ENCODE measurements around the gene FBF1.

FBF1 gene

DNA sequence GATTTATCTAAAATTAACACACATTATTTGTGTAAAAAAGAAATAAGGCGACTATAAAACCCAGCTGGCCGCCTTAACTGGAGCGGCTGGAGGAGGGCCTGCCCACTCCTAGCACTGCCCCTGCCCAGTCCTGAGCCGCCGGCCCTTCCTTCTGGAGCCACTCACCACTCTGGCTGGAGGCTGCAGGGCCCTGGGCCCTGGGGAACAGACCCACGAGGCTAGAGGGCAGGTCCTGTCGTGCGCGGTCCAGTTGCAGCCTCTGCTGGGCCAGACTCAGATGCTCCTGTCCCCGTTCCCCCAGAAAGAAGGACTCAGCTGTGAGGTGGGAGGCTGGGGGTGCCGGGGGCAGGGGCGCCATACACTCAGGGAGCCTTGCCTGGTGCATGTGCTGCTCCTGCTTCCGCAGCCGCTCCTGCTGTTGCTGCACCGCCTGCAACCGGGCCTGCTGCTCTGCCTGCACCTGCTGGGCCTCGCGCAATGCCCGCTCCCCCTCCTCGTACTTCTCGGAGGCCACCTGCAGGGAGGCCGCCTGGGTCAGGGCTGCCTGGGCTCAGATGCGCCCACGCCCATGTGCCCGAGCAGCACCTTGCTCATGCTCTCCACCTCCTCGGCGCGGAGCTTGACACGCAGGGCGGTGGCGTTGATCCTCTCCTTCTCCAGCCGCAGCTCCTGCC, 27.2 kb downstream of the FBF1 start:
- DNase-seq, result no peak

DNA sequence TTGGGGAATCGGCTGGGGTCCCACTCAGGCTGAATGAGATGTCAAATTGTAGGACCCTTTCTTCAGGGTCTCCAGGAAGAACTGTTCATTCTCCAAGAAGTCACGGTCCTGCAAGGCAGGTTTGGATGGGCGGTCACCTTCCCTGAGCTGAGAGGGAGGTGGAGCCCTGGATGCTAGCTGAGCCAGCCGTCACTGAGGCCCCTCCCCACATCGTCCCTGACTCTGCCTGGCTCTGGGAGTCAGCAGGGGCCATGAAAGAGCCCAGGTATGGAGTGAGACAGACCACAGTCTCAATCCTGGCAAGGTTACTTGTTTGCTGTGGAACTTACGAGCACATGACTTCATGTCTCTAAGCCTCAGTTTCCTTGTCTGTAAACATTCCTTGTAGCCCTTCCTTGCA, 30.1 kb downstream of the FBF1 start:
- DNase-seq, result no peak

DNA sequence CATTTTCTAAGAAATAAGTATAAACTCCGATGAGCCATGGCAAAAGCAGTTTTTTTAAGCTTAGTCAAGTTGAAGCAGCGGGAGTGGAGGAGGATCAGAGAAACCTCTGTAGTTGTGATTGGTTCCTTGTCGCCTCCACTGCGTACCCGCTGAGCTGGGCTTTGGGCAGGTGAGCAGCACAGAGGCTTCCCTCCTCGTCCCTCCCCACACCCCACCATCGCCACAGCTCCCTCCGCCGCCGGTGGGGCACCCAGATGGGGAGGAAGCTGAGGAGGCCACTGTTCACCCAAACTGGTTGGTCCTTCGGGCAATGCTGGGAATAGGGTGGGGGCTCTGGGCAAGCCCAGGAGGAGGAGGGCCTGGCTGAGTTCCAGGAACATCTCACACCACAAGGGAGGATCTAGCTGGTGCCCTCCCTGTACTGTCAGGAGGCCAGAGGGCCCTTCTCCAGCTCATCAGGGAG, 31.0 kb downstream of the FBF1 start:
- DNase-seq, result no peak

DNA sequence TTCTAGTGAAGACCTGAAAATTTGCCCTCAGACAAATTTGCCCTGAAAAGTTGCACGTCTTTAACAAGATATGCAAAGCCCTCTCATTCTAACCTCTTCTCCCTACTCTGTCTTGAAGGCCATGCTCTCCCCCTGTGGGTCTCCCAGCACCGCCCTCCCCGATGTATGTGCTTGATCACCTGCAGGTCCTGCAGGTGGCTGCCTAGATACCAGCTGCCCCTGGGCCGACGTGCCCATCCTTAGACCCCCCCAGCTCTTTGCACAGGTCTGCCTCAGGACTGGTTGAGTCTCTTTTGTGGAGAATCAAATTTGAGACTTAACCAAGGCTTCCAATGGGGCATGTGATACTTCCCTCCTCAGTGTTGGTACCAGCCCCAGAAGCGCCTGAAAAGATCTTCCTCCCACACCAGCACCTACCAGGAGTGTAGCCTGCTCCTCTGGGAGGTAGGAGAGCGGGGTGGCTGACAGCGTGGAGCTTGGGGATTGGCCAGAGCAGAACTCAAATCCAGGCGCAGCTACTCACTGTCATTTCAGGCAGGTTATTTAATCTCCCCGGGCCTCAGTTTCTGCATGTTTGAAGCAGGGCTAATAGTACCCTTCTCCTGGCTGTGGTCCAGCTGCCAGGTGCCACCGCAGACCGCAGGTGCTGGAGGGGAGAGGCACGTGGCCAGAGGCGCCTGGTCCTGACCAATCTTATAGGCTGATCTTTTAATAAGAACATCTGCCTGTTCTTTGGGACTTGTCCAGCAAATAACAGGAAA, 31.6 kb downstream of the FBF1 start:
- no peak for DNase-seq

DNA sequence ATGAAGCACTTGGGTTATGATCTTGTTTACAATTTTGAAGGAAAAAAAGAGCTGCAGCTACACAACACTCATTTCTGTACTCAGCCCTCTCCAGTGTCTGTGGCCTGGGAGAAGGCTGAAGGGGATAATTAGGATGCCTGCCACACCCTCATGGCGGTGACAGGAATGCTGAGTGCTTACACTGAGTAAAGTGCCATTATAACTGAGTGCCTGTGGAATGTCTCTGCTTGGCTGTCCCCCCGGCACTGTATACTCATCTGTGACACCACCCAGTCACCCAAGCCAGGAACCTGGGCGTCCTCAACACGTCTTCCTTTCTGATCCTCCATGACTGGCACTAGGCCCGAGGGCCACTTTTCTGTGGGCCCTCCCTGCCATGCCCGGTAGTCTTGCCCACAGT, 32.6 kb downstream of the FBF1 start:
- no peak for DNase-seq

DNA sequence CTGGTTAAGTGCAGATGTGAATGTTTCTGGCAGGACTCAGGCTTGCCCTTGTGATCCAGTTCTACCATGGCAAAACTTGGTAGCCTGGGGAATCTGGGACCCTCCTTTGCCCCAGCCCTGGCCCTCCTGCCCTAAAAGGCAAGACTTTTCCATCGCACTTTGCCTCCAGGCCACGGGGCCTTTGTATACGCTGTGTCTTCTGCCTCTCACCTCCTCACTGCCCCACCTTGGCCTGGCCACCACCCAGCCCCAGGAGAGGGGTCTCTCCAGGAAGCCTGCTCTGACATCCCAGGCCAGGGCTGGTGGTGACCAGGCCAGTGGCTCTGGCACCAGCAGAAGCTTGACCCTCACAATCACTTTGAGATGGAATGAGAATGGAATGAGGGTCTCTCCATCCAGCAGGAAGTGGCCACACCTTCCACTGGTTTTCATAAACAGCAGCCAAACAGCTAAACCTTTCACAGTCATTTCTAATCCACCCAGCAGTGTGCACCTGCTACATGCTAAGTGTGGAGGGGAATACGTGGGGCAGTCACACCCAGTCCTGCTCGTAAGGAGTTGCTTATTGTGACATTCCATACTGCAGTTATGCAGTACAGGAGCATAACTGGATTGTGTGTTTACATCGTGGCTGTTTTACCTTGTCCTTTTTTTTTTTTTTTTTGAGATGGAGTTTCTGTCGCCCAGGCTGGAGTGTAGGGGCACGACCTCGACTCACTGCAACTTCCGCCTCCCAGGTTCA, 34.5 kb downstream of the FBF1 start:
- no peak for DNase-seq

DNA sequence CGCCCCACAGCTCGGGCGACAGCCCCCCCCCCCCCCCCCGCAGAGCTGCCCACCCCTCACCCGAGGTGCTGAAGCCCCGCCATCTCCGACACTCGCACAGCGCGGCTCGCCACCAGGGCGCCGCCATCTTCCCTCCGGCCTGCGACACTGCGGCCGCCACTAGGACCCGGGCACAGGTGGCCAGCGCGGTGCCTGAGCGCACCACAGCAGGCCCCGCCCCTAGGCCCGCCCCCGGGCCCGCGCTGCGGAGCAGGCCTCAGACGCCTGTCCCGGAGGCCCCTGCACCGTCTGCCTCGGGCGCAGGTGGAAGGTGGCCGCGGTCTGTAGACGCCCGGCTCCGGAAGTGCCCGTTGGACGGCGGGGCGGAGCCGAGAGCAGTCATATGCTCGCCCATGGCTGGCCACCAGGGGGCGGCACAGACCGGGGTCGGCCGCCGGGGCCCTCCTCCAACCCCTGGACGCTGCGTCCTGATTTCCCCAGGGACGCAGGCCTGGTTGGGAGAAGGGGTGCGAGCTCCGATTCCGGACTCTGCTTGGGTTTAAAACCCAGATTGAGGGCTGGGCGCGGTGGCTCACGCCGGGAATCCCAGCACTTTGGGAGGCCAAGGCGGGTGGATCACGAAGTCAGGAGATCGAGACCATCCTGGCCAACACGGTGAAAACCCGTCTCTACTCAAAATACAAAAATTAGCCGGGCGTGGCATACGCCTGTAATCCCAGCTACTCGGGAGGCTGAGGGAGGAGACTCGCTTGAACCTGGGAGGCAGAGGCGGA, 35.9 kb downstream of the FBF1 start, which contains the start of gene MRPL38:
TSS of gene MRPL38 (minus strand) at position 136 of the 773 bp plus-strand sequence. CDS start at position 127, 9 bp downstream.
- DNase-seq, result peak; percentile 94

DNA sequence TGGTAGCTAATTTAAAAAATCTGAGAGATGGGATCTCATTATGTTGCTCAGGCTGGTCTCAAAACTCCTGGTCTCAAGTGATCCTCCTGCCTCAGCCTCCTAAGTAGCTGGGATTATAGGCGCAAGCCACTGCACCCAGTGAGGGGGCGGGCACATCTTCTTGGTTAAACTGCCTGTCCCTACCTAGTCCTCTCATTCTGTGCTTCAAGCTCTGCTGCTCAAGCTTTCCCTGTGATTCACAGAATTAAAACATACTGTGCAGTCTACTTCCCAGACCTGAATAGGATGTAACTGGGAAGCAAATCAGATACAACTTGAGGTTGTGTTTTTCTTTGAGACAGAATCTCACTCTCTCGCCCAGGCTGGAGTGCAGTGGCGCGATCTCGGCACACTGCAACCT, 38.4 kb downstream of the FBF1 start:
- DNase-seq, result no peak

DNA sequence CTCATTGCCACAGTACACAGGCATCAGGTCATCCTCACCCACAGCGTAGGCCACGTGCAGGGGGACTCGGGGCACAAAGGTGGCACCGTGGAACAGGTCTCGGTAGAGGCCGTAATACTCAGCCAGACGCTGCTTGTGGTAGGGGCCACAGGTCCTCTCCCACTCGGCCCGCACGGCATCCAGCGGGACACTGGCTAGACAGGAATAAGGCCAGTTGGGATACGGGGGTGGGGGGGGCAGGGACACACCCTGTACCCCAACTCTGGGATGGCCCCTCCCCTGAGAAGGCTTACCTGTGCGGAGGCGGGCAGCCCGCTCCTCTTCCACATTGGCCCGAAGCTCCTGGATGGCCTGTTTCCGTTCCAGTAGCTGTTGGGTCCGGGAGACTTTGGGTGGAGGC, 39.1 kb downstream of the FBF1 start:
- DNase-seq, result no peak

DNA sequence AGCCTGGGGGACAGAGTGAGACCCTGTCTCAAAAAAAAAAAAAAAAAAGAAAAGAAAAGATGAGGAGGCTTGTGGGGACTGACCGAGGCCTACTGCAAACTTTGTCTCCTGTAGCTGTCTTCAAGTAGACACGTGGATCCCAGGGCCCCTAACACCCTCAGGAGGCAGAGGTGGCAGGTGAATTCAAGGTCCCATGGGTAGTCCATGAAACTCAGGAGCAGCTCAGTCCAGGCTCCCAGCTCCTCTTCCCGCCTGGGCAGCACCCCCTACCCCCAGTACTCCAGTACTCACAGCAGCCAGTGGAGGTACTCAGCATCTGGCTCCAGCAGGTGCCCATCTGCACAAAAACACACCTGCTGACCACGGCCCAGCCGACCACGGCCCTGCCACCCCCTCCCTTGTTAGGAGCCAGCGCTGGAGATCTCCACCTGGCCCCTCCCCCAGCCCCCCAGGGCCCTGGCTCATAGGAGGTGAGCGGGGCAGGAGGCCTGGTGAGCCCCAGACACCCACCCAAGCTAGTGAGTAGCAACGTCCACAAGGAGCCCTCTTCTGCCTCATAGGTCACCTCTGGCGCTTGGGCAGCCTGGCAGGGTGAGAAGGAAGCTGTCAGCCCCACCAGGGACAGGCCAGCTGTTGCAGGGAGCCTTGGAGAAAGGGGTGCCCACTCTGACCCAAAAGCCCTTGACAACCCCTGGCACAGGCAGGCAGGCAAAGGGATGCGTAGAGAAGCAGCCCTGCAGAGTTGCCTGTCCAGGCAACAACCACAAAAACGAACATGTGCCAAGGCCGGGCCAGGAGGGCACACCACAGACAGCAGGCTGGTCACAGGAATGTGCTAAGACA, 39.9 kb downstream of the FBF1 start:
- DNase-seq, result no peak

DNA sequence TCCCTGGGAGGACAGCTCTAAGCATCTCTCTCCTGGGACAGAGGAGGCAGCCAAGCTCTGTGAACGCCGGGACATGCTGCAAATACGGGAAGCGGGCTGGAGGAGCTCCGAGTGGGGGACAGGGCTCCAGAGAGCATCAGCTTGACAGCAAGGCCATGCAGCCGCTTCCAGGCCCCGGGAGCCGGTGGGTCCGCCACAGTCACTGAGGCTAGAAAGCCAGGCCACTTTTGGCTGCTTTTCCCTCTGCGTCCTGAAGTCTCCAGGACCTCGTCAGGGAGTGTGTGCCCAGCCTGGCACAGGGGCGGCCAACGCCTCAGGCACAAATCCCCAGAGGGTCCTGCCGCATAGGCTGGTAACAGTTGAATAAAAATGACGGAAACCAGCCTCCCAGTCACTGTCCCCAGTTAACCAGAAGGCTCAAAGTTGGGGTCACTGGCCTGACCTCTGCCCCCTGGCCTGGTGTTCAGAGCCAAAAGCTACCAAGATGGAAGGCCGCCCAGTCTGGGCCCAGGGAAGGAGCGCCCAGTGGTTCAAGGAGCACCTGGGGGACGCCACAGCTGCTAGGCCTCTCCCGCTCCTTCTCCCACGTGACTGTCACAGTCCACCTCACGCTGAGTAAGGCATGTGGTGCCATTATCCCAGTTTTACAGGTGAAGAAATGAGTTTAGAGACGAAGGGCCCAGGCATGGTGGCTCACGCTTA, 40.9 kb downstream of the FBF1 start:
- no peak for DNase-seq

DNA sequence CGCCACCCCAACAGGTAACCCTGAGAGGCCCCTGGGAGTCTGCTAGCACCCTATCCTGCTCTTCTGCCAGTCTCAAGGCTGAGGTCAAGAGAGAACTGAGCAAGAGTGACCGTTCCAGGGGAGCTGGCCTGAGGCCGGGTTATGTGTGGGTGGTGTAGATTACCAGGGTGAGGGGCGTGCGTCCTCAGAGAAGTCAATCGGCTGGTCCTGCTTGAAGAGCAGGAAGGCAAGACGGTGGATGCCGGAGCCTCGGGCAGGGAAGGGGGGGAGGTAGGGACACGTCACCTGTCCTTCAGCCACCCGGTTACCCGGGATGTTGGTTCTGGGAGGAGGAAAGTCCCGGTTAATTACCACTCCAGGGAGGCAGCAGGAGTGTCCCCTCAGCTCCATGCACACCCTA, 41.5 kb downstream of the FBF1 start:
- no peak for DNase-seq

DNA sequence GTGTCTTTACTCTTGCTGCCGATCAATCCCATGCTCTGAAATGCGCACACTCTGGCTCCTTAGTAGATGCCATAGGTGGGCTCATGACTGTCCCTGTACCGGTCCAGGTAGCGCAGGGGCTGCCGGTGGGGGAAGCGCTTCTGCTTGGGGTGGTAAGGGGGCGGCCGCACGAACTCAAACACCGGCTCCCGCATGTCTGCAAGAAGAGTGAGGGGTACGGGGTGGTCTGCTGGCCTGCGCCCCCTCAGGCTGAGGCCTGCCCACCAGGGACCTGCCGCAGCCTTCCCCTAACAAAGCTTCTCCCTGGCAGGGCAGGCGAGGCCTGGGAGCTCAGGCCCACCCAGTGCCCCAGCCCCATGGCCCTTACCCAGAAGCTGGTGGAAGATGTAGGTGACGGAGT, 42.1 kb downstream of the FBF1 start:
- DNase-seq, result no peak

DNA sequence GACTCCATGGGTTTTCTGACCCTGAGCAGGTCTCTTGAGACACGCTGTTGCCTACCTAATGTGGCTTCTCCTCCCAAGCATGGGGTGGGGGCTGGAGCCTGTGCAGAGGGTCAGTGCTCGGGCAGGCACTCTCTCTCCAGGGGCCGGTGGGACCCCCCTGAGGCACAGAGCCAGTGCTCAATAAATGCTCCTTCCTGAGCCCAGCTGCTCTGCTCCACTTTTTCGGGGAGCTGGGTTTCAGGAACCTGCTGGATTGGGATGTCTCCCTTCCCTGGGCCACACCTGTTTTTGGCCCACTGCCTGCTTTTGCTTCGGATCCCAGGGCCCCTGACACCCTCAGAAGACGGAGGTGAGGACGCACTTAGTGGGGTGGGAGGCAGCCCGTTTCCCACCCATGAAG, 42.8 kb downstream of the FBF1 start:
- no peak for DNase-seq

DNA sequence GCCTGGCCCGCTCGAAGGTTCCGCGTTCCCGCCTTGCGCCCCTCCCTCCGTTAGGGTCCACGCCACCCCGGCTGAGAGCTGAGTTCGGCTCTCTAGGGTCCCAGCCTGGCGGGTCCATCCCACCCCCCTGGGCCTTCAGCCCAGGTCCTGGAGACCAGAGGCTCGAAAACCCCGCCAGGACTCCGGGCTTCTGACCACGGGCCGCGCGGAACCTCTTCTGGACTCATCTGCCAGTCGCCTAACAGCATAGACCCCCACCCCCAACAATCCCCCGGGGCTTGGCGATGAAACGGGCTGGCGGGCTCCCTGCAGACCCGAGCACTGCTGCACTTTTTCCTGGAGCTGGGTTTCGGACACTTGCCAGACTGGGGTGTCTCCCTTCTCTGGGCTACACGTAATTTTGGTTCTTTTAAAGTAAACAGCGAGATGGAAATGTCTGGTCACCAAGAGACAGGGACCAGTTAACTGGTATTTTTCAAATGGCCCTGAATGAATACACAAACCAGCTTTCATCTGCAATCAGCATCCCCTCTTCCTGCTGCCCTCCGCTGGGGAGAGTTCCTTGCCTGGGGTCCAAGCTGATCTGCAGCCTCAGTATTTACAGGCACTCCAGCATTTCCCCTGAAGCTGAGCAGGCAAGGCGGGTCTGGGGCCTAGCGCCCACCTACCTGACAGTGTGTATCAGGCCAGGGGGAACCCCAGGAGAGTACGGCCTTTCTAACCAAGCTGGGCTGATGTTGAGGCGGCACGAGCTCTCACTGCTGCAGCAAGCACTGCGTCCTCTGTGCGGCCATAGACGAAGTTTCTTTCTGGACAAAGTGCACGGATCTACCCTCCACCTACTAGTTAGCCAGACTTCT, 43.5 kb downstream of the FBF1 start:
- DNase-seq, result no peak

DNA sequence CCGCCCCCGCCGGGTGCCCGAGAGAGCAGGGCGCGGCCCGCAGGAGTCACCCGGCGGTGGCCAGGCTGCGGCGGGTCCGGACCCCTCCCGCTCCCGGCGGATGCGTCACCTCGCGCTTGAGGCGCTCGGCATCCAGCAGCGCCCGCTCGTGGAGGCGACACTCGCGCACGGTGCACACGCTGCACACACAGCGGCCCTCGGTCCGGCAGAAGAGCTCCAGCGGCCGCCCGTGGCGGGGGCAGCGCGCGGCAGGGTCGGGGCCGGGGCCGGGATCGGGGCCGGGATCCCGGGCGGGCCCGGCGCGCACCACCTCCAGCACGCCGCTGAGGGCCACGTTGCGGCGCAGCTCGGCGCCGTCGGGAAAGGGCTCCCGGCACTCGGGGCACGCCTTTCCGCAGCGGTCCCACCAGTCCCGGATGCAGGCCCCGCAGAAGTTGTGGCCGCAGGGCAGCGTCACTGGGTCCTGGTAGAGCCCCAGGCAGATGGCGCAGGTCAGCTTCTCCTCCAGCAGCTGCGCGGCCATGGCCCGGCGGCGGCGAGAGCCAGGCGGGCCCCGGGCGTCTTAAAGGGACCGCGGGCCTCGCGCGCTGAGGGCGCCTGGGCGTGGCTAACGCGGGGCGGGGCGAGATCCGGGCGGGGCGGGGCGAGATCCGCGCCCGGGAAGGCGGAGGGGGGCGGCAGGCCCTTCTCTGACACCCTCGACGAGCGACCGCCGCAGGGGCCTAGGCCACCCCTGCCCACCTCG, 44.3 kb downstream of the FBF1 start, which contains the start of gene TRIM65:
TSS of gene TRIM65 (minus strand) at position 537 of the 745 bp plus-strand sequence. CDS start at position 523, 14 bp downstream.
- DNase-seq, result peak; percentile 72

DNA sequence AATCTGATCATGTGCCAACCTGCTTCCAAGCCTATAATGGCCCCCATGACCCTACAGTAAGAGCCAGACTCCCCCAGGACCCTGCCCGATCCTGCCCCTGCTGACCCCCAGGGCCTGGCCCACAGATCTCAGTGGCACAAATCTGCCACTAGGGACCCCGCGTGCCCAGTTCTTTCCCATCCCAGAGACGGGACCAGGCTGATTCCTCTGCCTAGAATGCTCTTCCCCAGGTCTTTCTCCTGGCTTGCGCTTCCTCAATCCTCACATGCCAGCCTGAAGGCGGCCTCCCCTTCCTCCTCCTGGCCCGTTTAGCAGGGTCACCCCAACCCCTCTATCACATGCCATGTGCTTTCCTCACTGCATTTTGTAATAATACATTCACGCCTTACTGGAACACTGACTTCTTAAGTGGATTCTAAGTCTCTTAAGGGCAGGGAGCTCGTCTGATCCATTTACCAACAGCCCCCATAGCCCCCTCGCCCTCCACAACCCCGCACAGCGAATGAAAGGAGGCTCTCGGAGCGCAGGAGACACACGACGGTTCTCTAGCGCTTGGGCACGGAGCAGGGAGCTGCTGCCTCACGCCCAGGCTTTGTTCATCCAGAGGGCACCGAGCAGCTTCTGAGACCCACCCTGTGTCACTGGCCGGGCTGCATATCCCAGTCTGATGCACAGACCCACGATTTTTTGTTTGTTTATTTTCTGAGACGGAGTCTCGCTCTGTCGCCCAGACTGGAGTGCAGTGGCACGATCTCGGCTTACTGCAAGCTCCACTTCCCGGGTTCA, 45.3 kb downstream of the FBF1 start:
- no peak for DNase-seq

DNA sequence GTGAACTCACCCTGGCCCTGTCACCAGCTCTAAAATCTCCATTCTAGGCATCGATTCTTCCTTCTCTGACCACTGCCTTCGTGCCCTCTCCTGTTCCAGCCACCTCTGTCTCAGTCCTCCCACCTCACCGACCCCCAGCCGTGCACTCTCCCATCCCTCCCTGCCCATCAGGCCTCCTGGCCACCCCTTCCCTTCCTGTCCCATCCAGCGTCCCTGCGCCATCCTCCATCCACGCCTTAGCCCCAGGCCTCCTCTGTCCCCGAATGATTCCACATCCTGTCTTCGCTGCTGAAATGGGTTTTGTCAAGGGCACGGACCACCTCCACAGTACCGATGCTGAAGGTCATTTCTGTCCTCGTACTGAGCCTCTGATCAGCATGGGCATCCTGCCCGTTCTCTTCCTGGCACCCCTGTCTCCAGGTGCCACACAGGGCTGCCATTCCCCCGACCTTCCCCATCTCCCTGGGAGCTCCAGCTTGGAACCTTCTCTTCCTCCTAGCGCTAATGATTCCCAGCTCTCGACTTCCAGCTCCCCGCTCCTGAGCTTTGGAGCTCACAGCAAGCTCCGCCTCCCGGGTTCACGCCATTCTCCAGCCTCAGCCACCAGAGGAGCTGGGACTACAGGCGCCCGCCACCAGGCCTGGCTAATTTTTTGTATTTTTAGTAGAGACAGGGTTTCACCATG, 46.7 kb downstream of the FBF1 start:
- DNase-seq, result no peak

All from activated effector memory CD4-positive, alpha-beta T cell treated with Interleukin-2 at 50 U/mL for 16 hours (primary cell).